HG02610 (cell line): Measurements from ENCODE around the gene PAFAH2.
"Not testable (repeated sequence)": the region's sequence is repeated elsewhere in the genome, so short reads cannot be mapped to it uniquely, and the experiment has no call there.

ENCODE experiments used
- ATAC-seq: cut with Tn5 transposase; IDR thresholded peaks from one replicate; pipeline ENCODE4 v1.9.1; 2021; ENCODE audit warnings: mild to moderate bottlenecking, moderate library complexity; ENCODE audit not compliant: unreplicated experiment

The PAFAH2 gene

DNA sequence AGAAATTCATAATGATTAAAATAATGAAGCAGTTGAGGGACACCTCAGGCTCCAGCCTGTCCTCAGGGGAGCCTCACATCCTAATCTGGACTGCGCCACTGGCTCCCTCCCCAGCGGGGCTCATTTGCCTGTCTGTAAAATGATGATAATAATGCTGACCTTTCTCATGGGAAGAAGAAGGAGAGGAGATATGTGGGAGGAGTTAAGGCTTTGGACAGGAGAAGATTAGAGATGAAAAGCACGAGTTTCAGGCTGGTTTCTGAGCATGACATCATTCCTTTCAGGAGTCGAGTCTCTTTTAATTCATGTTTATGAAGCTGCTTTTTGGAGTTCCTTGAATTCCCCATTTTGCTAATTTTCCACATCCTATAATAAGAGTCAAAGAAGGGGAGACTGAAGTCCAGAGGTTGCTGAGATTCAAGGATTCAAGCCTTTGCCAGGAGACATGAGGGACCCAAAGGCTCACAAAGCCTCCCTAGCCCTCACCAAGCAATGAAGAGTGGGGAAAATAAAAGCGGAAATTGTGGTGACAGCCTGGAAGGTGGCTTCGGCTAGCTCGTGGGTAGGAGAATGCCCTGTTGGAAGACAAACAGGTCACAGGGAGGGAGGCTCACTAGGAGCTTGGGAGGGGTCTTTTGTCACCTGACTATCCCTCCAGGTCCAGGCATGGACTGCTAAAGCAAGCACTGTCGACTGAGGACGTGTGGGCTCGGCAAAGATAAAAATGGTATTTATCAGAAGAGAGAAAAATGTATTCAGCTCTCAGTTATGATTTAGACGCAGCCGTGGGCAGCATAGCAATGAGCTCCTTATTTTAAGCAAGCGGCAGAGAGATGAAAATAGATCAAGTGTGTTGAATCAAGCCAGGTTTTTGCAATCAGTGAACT, 64.1 kb downstream of the PAFAH2 start:
- ATAC-seq, result no peak

GRCh38 chr1:25932811-25933400, 65.0 kb downstream of the PAFAH2 start:
- not testable (repeated sequence) for ATAC-seq

DNA sequence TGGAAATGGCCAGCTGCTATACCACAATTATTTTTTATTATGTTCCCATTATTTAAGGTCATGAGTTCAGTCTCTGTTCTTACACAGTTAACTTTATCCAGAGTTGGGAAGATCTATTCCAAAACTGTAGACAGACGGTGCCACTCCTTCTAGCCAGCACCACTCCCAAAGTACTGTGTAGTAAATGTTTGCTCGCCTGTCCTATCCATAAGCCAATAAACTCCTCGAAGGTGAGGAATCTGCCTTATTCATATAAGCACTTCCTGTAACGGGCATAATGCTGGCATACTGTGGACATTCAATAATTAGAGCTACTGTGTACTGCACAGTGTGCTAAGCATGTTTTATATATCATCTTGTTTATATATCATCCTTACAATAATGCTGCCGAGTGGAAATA, 65.5 kb downstream of the PAFAH2 start:
- no peak for ATAC-seq

DNA sequence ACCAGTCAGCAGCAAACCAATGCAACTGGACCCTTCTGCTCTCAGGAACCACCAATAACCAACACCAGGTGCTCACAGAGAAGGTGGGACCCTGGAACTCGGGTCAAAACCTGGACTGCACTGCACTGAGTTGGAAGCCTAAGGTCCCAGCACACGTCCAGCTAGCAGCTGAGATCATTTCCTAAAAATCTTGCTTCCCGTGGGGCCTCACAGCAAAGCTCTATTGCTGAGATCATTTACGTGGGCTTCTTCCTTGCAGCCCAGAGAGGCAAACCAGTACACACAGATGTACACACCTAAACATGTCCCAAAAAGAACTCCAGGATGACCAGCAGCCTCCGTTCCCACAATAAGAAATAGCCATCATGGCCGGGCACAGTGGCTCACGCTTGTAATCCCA, 68.8 kb downstream of the PAFAH2 start:
- ATAC-seq, result no peak

- ATAC-seq, result no peak
Measured at GRCh38 chr1:25927521-25928265, 70.2 kb downstream of the PAFAH2 start.

GRCh38 chr1:25926731-25927496, 70.9 kb downstream of the PAFAH2 start:
- no peak for ATAC-seq

DNA sequence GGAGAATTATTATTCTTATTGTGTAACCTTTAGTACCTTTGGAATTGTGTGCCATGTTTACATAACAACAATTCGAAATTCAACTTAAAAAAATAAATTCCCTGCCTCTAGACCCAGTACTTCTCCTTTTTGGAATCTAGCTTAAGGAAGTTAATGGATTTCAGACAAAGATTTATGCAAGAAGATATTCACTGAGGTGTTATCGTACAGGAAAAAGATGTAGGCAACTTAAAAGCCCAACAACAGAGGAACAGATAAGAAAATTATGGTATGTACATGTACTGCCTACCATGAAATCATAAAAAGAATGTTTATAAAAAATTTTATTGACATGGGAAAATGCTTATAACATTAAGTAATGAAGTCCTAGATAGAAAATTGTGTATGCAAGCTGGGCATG, 73.4 kb downstream of the PAFAH2 start:
- no peak for ATAC-seq

DNA sequence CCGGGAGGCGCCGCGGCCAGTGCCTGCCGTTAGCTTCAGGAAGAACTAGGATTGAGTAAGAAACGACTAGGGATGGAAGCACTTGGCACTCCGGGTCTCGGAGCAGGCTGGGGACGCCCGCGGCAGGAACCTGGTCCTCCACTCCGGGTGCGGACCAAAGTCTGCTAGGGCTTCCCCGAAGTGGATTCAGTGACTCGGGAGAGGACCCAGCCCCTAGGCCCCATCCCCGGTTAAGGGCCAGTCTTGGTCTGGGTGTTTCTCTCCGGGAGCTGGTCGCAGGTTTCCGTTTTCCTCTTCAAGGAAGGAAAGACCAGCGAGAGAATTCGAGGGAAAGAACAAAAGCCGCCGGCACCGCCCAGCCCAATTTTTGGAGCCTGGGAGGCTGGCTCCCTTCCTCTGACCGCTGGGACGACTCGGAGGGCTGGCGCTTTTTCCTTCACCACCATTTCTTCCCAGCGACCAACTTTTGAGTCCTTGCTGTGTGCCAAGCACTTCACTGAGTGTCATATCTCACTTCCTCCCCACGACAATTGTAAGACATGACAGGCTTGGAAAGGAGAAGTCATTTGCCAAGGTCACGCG, 74.8 kb downstream of the PAFAH2 start:
- no peak for ATAC-seq

DNA sequence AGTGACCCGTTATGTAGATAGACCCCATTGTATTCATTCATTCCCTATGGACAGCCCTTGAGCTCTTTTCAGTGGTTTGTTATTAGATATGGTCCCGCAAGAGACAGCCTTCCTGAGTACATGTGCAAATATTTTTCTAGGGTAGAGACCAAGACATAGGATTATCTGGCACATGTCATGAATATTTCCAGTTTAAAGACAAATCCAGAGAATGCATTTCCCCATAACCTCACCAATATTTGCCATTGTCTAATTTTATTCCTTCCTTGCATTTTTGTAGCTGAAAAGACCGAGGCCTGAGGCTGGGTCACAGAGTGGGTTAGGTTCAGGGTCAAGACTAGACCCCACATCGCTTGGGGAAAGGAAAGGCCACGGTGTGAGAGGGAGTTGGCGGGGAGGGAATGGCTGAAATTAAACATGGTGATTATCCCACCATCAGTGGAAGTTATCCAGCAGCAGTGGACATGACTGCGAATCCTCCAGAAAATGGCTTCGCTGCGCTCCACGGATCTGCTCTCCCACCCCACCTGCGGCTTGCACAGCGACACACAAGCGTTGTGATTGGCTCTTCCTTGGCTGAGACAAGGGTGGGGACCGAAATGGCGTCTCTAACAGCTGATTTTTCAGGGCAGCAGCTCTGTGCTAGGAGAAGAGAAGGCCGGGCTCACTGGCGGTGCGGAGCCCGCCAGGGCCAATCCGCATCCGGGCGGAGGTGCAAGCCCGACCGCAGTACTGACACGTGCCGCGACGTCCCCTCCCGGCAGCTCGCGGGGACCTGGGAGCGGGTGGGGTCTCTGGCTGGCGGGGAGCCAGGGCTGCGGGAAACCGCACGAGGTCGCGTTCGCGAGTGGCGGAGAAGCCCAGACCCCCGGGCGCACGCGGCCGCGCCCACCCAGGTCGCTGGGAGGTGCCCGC, 75.5 kb downstream of the PAFAH2 start:
- no peak for ATAC-seq

GRCh38 chr1:25918615-25919014, 79.2 kb downstream of the PAFAH2 start:
- ATAC-seq, result no peak

- no peak for ATAC-seq
Measured at GRCh38 chr1:25917996-25918395, 79.9 kb downstream of the PAFAH2 start.

DNA sequence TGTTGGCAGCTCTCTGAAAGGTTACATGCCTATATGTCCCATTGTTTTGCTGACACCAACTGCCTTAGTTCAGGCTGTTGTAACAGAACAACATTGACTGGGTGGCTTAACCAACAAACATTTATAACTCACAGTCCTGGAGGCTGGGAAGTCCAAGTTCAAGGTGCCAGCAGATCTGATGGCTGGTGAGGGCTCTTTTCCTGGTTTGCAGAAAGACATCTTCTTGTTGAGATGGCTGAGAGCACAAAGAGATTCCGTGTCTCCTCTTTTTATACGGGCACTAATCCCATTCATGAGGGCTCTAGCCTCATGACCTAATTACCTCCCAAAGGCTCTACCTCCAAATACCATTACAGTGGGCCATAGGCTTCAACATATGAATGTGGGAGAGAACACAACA, 81.4 kb downstream of the PAFAH2 start:
- no peak for ATAC-seq

DNA sequence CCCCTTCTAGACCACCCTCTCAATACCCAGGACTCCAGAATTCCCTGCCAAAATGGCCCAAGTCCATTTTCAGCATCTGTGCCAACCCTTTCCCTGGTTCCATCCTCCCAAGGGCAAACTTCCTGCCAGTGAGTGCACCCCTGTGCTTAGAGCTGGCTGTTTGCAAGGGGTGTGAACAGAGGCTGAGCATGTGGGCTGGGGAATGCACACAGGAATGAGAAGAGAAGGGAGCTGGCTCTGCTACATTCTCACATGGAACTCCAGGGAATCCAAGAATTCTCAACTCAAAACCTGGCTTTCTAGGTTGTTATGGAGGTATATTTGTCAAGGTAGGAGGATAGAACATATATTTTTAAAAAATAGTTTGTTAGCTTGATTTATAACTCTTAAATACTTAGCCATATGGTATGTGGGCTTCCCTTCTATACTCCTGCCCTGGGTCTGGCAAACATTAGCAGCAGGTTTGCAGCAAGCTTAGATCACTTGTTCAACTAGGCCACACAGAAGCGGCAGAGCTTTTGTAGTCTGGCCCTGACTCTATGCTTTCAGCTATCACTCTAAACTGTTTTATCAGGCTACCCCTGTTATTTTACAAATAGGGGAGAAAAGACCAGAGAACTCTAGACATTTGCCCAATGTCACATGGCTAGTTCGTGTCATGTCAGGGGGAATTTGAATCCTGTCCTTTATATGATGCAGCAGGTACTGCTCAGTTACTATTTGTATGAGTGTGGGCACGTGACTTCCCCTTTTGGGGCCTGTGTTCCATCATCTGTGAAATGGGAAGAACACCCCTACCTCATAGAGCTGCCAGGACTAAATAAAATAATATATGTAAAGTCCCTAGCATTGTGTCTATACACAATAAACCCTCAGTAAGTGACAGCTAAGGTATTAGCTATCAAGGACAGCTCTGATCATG, 83.5 kb downstream of the PAFAH2 start:
- no peak for ATAC-seq

DNA sequence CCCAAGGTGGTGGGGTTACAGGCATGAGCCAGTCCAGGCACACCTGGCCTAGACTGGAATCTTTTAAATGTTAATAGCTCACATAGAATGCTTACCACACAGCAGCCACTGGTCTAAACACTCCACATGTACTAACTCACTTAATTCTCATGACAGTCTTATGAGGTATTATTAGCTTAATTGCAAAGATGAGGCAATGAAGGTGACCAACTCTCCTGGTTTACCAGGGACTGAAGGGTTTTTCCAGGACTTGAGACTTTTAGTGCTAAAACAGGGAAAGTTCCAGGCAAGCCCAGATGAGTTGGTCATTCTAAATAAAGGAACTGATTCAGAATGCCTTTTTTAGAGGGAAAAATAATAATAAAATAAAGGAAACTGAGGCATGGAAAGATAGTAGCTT, 84.7 kb downstream of the PAFAH2 start:
- ATAC-seq, result no peak

DNA sequence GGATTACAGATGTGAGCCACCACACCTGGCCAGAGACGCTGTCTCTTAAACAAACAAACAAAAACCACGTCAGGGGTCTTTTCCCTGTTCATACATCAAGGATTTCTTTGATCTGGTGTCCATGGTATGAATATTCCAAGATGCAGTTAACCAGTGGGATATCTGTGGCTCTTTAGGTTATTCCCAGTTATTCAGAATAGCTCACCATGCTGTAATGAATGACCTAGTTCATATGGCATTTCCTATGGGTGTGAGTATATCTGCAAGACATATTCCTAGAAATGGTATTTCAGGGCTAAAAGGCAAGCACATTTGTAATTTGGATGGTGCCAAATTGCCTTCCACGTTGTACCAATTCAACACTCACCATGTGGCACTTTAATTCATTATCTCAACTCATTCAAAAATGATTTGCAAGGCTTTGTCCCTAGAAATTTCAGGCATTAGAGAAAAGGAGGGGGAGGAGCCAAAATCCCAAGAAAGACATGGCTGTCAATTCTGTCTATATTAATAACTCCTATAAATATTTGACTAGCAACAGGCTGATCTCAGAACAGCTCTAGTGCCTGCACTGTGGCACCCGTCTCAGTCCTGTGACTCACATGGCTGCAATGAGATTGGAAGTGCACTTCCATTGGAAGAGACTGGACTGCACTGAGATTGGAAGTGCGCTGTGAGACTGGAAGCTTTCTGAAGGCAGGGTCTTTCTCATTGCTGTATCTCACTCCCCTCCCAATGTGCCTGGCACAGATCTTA, 85.6 kb downstream of the PAFAH2 start:
- ATAC-seq, result no peak

DNA sequence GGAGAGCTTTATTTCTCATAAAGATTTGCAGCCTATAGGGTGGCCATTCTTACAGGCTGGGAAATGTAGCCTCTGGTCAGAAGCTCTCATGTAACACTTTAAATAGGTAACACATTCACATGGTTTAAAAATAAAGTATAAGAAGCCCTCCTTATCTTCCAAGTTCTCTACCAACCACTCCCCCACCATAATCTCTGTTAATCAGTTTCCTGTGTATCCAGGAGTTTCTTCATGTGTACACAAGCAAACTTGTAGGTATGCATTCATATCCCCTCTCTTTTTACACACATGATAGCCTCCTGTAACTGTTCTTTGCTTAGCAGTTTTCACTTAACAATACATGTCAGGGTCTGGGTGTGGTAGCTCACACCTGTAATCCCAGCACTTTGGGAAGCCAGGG, 86.7 kb downstream of the PAFAH2 start:
- no peak for ATAC-seq
